GF-D8 (cell line): ENCODE data around the gene CAB39.
A peak's percentile ranks its signal among the peaks of the same experiment; 100 is the strongest.

Experiments used
- DNase-seq: peaks from one replicate; lab custom pipeline; 2025; lab: John Stamatoyannopoulos, UW

CAB39 gene

DNA sequence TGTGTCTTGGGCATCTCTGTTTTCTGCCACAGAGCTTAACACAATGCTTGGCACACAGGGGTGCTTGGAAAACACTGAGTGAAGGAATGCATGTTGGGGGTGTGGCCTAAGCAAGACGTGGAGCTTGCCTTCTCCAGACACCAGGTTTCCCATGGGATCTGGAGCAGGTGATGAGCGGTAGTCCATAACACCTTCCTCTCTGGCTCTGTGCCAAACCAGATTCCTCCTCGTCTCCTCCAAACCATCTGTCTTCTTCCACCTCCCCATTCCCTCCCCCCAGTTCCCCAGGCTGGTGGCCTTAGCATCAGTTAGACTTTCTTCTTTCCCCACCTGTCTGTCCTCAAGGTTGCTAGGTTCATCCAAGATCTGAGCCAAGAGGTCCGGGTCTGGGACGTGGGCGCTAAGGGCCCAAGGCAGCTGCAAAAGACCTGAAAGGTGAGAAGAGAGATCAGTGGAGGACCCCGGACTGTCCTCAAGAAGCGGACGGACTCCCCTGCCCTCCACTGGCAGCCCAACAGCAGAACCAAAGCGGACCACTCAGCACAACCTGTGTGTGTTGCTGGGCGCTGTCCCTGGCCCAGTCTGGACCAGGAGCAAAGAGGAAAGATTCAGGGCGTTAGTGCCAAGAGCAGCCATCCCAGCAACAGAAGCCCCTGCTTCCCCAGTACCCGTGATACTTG lies 150.9 kb downstream of the CAB39 start:
- DNase-seq: no peak

DNA sequence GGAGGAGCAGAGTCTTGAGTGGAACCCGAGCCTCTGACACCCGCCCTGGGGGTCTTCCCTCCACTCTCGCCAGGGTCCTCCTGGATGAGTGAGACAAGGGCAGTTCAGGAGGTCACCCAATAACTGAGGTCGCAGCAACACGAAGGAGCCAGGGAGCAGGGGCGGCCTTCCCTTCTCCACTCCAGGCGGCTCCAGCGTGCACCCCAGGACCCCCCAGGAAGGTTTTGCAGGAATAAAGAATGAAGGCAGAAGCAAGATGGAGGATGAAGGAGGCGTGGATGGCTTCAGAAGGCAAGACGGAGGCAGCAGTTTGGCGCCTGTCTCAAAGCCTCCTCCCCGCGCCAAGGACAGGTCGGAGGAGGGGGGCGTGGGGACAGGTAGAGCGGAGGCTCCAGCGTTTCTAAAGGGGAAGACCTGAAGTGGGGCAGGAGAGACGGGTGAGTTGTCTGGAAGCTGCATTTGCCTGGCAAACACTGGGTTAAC lies 151.5 kb downstream of the CAB39 start:
- DNase-seq: no peak

DNA sequence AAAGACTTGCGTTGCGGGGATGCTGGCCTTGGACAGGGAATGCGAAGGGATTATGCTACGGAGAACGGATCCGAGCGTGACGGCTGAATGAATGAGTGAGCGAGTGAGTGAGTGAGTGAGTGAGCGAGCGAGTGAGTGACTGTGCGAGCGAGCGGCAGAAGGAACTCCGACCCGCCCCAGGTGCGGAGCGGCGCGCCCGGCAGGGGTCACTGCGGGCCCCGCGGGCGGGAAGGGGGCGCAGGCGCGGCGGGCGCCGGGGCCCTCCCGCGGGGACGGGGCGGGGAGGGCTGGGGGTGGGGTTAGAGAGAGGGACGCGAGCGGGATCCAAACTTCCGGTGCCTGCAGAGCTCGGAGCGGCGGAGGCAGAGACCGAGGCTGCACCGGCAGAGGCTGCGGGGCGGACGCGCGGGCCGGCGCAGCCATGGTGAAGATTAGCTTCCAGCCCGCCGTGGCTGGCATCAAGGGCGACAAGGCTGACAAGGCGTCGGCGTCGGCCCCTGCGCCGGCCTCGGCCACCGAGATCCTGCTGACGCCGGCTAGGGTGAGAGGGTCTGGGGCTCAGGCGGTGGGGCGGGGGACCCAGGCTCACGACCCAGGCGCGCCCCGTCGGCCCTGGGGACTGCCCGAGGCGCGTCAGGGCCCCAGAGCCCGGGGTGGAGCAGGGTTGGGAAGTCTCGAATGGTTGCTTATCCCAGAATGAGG lies 152.1 kb downstream of the CAB39 start, which contains the start of gene ITM2C:
TSS of gene ITM2C (plus strand) at position 338 of the 702 bp plus-strand sequence. CDS start at position 422, 84 bp downstream.
- peak; percentile 22 for DNase-seq

DNA sequence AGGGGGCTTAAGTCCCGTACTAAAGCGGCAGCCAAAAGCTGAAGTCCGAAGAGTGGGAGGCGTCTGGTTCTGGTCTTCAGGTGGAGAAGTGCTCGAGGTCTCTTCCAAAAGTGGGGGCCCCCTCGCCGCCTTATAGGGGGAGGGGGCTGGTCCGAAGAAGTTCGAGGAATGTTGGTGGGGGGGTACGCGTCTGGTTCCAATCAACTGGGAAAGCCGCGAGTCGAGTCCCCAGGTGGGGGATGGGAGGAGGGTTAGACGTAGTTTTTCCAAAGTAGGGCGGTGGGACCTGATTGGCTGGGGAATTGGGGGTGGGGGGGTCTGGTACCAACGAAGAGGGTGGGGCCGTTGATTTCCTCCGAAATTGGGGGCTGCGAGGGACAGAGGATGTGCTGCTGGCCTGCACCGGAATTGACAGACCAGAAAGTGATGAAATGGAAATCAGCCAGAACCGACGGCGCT lies 152.7 kb downstream of the CAB39 start:
- no peak for DNase-seq

DNA sequence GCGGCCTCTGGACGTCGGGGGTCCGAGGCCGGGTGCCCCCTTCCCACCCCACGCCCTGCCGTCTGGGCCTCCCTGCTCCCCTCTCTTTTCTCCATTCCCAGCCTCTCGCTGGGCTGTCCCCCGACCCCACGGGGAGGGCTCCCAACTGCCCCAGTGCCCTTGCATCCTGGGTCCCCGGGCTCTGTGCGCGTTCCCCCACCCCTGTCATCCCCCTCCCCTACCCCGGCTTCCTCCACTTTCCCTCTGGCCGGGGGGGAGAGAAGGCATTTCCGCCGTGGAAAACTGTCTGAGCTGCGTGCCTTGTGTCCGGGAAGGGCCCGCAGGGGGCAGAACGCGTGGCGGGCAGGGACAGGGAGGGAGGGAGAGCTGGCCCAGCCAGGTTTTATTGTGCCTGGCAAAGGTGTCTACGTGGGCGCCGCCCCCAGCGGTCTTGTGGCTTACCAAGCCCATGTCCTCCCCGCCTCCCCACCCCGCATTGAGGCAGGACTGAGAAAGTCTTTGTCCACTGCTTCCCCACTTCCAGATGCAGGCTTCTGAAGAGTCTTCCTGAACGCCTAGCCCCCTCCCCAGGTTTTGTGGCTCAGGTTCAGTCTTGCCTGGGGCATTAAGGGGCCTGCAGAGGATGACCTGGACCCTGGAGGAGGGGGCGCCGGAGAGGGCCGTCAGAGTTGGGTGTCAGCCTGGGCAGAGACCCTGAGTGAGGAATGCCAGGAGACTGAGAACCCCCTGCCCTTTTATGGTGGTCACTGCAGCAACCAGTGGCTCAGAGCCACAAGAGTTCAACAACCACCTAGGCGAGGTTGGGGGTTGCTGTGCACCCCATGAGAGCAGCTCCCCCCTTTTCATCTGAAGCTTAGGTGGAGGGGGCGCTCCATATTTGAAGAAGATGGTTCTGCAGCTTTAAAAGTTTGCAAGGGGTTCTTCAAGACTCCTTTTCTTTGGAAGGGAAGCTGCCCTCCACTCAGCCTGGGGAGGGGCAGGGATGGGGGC lies 153.4 kb downstream of the CAB39 start:
- DNase-seq: peak; percentile 30

DNA sequence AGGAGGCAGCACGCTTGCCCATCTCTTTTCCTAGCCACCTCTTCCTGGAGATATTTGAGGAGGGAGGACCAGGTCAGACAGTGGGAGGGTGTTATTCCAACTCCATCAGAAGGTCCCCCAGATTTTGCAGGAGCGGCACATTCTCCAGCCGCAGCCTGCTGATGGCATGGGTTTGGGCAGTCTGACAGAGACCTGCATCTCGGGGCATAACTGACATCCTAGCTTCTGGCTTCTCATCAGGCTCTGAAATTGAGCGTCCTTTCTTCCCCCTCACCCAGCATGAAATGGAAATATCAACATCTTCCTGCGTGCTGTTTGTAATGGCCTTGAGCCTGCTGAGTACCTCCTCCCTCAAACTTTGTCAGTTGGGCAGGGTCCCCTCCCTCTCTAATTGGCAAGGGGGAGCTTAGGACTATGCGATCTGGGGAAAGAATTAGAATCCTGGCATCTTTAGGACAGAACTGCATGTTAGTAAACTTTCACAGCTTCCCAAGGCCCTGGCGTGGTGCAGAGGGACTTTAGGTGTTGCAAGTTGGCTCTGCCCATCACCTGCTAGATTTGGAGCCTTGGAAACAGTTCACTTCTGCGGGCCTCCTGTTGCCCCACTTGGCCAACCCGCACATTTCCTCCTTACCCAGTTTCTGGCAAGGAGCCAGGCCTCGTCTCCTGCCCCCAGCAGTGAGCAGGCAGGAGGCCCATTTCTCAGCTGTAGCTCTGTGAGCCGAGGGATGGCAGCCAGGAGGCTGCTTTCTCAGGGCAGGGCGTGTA lies 154.3 kb downstream of the CAB39 start:
- DNase-seq: peak; percentile 83

DNA sequence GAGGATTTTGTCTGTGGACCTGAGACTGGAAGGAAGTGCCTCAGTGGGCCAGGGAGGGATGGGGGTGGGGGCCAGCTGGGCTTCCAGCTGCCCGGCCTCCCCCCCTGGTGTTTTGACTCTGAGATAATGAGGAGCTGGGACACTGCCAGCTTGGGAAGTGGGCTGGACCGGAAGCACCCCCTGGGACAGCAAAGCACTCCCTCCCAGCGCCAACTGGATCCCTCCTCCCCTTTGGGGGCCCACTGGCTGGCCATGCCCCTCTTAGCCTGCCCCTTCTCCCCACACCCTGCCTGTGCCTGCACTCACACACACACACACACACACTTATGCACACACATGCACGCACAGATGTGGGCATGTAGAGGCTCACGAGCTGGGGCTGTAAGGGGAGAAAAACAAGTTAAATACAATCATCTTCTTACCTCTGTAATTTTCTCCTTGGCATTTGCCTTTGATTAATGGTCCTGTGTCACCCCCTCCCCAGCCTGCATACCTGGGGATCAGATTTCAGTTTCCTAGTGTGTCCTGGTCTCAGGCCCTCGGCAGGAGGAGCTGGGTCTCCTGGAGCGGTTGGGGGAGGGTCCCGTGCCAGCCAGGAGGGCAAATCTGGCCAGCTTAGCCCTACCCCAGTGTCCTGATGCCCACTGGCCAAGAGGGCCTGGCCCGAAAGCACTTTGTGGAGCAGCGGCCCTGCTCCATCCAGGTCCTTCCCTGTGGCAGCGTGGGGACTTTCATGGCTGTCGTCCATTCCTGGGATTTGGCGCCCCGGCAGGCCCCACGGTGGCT lies 155.7 kb downstream of the CAB39 start:
- no peak for DNase-seq

DNA sequence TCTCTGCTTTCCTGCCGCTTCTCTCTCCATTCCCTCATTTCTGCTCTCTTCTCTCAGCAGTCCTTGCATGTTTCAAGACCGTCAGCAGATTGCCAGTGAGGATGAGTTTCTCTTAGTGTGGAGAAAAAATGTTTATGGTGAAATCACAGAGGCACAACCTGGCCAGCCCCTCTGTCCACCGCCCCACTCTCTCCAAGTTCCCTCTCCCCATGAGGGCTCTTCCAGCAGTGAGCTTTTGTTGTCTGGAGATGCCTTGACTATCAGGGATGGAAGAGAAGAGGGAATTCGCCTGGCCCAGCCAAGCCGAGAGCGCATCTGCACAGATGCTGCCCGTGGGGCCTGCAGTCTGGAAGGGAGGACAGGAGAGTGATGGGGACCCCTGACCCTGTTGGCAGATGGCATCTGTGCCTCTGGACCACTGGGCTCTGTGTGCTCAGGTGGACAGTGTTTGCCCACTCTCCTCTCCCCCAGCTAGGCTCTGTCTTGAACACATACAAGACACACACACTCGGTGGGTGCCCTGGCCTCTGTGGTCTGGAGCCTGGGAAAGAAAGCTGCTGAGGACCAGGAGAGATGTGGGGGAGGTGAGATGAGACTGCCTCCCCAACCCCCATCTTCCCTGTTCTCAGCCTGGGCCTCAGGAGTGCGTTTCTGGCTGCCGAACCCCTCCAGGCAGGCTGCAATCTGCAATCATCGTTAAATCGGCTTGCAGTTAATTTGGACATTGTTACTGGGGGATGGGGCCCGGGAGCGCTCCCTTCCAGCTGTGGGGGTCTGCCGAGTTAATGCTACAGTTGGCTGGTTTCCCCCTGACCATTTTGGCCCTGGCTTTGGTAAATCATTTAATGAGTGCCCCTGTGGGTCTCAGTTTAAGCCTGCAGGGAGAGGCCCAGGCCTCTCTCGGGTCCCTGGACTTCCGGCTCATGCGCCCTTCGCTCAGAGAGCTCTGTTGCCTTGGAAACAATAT lies 156.6 kb downstream of the CAB39 start:
- DNase-seq: no peak

DNA sequence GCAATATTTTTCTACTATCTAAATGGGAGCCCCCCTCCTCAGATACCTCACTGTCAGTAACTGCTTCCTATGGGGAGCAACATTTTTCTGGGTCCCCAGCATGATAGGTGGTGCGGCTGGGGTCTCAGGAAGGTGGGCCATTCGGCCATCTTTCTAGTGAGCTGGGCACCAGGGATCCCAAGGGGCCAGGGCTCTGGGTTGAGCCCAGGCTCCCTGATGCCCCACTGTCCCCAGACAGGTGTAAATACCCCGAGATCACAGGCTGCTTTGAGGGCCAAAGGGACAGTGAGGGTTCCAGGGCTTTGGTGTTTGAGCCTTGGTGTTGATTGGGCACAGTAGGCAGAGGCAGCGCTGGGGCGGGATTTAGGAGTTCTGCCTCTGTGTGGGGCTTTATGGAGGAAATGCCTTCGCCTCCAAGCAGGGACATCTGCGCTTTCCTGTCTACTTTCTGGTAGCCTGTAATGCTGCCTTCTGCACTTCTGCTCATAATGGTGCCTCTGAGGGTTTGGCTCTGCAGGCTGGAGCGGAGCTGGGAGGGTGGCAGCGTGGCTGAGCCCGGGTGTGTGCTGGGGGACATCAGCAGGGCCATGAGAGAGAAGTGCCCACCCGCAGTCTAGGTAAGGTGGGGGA lies 157.4 kb downstream of the CAB39 start:
- DNase-seq: peak; percentile 20
